Right renal pelvis (tissue), 4 donors: ENCODE measurements around the gene CKMT2. TPM values are rescaled to one million over a fixed set of nuclear protein-coding genes. Genes with fewer than 3 reads are reported as not detected.

ENCODE experiments used
- DNase-seq, 4 donors: peaks; one replicate each; pipeline ENCODE4 v3.0.0-alpha.2; 2013; ENCODE audit warnings: low read depth in 4 of 4, low spot score in 3 of 4, missing footprints in 1 of 4
- polyA plus RNA-seq, 4 donors: library from polyadenylated mRNA; unstranded; fragments of 120-200 nt; gene quantifications; one replicate each; pipeline ENCODE4 v1.2.1, GENCODE V29; 2013; ENCODE audit not compliant: insufficient read length in 4 of 4

Gene CKMT2
- 1 to 10 TPM; 5.7 to 9.2 (median 5.9) TPM for polyA plus RNA-seq

DNA sequence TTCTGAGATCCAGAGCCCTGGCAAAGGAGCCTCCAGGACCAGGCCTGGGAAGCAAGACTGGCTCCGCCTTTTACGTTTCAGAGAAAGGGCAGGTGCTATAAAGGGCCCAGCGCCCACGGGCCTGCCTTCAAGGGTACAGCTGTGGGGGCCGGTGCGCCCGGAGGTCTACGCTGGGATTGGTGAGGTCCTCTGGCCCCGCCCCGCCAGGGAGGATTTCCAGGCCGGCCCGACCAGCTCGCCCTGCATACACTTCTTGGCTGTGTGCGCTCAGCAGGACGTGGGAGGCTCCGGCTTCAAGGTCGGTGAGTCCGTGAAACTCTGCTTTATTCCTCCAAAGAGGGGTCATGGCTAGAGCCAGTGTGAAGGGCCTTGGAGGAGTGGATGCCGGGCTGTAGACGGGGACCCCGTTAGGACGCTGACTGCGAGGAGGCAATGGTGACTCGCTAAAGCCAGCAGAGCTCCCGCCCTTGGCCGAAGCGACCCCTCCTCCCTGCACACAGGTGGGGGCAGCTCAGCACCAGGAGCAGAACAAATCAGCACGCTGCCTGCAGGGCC lies at the start of gene CKMT2:
TSS of gene CKMT2 (plus strand) at position 243 of the 555 bp plus-strand sequence. CDS start 17,811 bp downstream, outside the sequence.
- DNase-seq = peak; percentile 32 to 57 (median 38)

DNA sequence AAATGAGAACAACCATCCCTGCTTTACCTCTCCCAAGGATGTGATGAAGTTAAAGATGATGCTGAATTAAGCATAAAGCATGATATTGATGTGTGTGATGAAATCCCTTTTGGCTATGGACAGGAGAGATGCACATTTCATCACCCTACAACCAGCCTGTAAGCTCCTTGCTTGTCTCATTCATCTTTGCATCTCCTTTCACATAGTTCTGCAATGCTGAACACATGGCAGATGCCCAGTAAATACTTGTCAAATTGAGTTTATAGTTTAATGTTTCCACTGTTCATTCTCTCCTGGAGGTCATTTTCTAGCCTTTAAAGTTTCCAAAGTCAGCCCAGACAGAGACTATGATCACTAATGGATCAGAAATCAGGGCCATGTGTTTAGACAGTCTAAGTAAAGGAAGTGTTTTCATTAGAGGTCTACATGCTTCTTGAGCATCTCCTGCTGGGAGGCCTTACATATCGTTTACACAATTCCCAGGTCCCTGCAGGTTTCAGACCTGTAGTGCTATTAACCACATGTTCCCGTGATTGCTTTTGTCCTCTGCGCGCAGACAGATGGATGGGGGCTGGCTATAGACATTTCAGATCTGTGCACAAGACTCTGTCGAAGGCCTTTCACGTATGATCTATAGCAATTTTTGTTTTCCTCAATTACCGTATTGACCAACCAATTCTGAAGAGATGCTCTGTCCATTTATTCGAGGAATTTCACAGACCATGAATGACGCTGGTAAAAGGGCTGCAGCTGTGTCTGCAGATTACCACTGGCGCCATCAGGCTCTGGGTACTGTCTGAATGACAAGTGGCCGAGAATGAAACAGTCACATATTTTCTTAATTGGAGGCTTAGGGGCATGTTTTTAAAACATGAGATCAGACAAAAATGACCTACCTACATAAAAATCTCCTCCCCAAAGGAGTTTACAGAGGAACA lies 49.0 kb upstream of the CKMT2 start:
- DNase-seq = no peak

DNA sequence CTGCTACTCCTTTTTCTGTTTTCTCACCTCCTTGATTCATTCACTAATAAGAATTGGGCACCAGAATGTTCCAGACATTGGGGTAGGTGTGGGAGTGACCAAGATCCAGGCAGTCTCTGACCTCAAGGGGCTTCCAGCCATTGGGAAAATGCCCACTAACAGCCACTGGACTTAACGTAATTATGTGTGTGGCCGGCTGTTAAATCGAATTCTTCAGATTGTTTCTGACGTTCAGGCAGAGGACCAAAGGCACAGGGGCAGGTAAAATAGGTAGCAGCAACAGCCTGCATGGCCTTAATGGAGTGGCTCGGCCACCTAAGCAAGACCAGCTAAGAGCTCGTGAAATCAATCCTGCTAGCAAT lies 48.4 kb upstream of the CKMT2 start:
- DNase-seq = no peak

DNA sequence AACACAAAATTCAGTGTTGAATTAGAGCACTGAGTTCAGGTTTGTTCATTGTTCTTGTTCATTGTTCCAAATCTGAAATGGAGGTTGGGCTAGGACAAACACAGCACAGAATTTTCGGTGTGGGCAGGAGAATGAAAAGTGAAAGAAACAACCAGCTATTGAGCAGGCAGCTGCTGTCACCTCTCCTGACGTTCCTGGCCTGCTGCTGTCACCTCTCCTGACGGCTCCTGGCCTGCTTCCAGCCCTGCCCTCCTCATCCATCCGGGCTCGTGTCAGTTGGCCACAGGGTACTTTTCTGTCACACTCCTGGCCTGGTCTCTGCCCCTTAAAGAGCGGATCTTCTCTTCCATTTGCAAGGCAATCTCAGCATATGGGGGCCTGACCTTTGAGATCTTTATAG lies 45.2 kb upstream of the CKMT2 start:
- no peak for DNase-seq

DNA sequence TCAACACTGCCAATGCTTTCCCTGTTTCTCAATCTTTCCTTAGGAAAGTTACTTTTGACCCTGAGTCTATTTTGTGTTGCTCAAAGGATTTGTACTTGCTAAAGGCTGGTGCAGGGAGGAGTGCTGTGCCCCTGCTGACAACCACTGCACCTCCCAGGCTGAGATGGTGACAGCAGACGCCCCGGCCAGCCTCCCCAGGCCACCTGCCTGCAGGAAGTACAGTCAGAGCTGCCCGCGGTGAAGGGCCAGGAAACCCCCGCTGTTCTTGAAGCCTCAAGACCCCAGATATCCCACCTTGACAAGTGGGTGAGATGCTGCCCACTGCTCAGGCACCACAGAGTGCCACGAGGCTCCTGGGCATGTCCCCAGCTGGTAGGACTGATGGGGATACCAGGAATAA lies 44.2 kb upstream of the CKMT2 start:
- DNase-seq = no peak

DNA sequence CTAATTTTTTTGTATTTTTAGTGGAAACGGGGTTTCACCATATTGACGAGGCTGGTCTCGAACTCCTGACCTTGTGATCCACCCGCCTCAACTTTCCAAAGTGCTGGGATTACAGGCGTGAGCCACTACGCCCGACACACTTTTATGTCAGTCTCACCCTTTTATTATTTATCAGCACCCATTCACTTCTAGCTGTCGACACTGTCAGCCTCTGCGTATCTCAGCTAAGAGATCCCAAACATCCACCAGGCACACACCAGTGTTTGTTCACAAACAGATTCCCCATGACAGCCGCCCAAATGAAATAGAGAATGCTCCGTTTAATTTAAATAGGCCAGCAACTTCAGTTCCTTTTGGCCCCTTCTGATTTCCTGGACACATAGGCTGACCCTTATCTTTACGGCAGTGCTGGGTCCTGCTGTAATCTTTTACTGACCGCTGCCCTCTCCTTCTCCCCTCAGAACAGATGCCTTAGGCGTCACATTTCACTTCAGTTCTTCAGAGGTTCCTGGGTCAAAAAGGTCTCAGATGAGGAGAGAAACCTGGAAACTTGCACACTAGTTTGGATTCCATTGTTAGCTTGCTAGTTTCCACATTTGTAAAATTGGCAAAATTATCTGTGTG lies 43.1 kb upstream of the CKMT2 start:
- DNase-seq = no peak

DNA sequence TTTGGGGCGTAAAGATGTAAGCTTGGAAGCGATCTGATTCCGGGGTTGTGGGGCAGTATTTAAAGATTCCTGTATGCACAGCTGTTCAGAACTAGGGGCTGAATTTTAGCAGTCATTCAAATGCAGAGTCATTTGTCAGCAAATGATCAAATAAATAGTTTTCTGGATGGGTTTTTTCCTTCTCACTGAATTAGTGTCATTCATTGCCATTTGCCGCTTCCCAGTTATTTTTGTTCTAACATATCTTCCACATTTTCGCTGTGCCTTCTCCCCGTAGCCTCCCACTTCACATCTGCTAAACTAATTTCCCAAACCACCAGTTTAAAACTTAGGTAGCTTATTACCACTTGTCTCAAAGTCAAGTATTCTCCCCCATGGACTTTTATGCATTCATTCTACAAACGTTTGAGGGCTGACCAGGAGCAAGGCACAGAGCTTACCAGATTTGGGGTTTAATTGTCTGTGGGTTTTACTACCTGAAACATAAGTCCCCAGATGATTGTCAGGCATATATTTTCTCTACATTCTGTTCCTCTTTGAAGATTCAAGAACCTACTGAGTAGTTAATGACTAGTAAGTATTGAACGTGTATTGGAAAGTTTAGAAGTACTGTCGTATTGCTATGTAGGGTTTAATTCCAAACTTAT lies 41.3 kb upstream of the CKMT2 start:
- DNase-seq = no peak

DNA sequence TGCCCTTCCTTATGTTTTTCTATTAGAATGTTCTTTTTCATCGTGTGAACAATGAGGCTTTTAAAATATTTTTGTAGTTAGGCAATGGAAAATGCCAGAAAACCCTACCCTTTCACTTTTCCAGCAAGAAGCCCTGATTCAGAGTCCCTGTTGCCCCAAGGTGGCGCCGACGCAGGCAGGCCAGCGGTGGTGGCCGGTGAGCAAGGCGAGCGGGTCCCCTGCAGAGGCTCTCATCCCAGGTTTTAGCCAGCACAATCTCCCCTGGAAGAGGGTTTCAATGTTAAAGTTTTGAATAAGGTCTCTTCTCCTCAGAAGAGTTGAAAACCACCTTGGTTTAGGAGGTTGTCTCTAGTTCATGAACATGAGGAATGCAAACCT lies 40.8 kb upstream of the CKMT2 start:
- no peak for DNase-seq

DNA sequence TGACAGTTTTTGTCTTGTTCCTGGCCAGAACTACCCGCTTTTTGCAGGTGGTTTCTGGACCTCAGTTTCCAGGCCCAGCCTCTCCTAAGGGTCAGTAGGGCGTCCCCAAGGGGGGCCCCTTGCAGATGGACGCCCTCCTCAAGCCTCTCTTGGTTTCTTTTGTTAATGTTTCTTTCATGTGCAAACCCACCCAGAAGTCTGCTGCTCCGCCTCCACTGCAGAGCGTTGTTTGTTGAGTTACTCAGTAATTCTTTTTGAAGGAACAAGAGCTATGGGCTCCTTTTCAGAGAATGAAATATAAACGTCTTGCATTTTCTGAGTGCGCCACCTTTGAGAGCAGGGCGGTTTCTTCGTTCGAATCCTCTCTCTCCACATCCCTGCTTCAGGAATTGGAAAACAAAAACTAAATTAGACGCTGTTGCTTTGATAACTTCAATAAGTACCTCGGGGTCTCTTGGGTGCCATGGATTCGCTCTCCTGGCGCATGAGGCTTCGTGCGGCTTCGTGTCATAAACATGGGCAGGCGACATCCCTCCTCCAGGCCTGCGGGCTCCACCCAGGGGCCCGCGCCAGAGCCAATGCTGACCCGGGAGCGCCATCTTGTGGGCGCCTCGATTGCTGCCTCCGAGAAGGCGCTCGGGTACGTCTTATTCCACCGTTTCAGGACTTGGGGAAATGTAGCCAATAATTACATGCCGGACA lies 38.3 kb upstream of the CKMT2 start:
- DNase-seq = peak; percentile 60 to 72 (median 67)

DNA sequence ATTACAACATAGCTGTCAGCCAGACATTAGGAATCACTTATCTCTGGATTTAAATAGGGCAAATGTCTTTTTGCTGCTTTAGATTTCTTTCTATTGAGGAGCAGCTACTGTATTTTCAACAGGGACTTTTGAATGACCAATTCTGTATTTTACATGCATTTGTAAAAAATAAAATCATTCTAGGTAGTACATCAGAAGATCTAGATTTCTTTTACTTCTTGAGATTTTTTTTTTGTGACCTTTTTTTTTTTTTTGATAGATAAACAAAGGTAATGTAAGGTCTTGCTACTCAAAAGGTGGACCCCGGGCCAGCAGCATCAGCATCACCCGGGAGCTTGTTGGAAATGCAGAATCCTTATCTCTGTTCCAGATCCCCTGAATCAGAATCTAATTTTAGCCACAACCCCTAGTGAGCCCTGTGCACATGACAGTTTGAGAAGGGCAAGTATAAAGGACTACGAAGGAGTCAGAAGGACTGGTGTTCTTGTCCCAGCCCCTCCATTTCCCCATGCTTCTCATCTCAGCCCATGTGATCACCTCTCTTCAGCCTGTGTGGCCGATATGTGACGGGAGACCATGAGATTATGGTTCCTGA lies 37.7 kb upstream of the CKMT2 start:
- no peak for DNase-seq

DNA sequence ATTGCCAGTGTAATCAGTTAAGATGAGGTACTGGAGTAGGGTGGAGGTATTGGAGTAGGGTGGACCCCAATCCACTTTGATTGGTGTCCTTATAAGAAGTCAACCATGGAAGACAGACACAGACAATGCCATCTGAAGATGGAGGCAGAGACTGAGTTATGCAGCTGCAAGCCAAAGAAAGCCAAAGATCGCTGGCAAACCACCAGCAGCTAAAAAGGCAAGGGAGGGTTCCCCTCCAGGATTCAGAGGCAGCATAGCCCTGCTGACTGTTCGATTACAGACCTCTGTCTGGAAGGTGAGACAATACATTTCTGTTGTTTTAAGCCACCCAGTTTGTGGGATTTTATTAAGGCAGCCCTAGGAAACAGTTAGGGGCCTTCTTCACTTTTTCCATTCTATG lies 30.5 kb upstream of the CKMT2 start:
- no peak for DNase-seq

DNA sequence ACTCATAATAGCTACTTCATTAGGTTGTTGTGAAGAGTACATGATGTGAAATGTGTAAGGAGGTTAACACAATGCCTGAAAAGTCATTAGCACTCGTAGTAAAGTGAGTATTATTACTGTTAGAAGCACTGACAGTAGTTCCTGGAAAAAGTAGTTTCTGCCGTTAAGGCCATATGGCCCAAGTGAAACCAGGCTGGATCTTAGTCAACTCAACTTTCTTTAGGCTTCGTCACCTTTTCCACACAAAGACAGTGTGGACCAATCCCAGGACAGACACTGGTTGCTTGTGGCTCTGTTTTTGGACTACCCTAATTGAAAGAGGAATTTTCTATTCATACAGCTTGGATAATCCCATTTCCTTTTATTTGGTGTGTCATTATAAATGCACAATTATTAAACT lies 29.4 kb upstream of the CKMT2 start:
- no peak for DNase-seq

DNA sequence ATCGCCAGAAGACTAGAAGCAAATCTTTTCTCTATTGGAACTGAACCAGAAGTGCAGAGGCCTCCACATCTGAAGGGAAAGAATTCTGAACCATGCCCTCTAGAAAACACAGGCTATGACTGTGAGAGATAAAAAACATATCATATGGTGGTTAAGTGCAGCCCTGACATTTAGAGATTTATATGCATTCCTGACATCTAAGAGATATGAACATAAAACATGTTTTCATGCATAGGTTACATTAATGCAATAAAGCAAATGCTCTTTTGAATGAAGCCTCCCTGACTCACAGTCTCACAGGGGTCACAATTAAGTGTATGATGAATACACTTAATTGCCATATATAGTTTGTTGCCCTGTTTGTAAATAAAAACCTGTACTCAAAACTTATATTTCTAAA lies 28.9 kb upstream of the CKMT2 start:
- no peak for DNase-seq

DNA sequence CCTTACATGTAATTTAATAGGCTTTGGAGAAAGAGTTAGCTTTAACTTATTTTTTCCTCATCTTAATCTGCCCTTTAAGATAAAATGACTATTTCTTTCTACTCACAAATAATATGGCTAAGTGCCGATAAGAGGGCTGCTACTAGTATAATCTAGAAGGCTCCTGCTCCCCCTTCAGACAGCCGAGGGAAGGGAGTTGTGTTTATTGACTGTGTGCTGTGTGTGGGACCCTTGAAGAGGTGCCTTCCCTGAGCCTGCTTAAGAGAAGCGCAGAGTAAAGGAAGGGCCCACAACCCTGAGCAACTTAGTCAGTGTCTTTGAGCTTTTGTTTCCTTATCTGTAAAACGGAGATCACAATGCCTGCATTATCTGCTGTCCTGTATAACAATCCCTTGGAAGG lies 28.1 kb upstream of the CKMT2 start:
- no peak for DNase-seq

DNA sequence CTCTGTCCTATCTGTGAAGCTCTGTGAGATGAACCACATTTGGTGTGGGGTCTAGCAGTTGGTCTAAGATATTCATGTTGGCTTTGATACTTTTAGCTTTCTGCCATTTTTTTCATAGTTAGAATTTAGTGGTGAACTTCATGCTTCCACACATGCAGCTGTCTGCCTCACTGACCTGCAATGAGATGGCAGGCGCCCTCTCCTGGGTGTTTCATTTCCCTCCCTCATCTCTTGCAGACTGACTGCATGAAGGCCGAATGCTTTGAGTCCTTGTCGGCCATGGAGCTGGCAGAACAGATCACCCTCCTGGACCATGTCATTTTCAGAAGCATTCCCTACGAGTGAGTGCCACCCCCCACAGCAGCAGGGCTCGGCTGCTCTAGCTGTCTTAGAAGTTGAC lies 26.1 kb upstream of the CKMT2 start:
- no peak for DNase-seq

DNA sequence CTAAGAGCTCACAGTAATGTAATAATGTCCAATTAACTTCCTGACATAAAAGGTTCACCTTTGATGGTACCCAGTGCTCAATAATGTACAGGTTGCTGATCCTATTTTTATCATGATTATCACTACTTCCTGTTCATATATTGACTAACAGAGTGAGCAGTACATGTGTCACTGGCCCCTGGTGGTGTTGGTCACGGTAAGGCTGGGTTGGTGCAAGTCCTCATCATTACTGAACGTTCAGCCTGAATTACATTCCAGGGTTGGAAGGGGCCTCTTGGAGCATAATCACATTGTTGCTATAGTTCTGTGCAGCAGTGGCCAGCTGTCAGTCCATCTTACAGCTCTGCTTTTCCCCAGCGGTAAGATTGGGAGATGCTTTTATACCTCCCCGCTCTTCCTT lies 24.2 kb upstream of the CKMT2 start:
- no peak for DNase-seq

DNA sequence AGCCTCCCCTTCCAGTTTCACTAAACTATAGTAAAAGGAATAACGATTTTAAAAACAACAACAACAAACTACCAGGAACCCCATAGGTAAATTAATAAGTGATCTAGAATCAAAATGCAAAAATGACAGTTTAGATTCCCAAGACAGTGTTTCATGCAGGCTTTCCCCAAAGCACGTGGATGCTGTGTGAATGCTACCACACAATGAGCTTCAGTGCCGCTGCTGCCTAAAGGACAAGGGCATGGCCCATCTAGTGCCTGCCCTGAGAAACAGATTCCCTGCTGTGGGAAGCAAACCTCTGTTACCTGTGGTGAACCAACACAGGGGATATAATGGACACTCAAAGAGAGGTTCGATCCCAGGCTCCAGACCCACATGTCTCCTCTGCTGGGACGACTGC lies 23.7 kb upstream of the CKMT2 start:
- DNase-seq = no peak

DNA sequence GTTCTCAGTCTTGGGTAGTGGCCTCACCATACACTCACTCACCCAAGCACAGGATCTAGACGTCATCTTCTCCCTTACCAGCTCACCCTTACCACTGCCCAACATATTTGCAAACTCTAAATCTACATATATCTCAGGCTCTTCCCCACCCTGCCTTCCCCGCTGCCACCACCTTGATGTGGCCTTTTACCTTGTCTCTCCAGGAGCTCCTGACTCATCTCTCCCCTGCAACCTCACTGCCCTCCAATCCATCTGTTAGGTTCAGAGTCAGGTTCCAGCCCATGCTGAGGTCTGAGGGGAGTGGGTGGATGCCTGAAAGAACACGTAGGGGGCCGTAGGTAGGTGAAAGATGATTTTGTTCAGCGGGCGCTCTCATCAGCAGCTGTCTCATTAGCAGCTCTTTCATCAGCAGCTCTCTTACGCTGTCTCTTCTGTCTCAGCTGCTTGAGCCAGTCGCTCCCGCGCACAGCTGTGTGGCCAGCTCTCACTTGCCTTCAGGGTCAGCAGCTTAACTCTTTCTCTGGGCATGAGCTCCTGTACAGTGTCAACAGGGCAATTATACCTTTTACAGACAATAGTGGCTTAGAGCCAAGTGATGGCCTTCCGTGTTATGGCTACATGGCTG lies 23.1 kb upstream of the CKMT2 start:
- no peak for DNase-seq

DNA sequence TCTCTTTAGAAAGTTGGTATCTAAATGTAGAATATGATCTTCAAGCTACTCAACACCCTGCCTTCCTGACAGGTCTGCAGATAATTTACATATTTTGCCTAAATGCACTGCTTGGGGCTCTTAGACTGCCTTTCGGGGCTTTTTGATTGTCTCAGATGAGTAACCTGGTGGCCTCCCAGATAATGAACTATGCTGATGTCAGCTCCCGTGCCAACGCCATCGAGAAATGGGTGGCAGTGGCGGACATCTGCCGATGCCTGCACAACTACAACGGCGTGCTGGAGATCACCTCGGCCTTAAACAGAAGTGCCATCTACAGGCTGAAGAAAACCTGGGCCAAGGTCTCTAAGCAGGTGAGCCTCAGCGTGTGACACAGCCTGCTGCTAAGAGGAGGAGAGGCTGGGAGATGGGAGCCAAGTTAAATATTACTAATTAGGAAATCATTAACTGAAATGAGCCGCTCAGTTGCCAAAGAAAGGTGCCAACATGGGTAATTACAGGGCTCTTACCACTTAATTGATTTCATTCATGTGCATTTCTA lies 20.8 kb upstream of the CKMT2 start:
- no peak for DNase-seq

DNA sequence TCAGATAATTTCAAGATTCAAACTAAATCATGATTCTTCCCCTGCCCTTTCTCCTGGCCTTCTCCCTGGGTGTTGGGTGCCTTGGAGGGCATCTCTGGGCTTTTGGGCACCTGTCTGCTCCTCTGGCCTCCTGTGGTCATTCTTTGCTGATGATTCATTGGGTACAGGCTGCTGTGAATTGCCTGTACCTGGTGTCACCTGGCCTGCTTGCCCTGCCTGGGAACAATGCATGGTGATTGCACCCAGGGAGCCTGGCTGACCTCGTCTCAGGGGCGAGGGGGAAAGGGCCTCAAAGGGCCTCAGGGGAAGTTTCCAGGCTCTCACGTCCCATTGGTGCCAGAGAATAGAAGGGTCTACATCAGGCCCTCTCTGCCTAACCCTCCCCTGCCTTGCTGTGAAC lies 20.1 kb upstream of the CKMT2 start:
- DNase-seq = no peak
